NCI-H1092 (cell line): ENCODE results near the gene CCL26.
"Not testable (repeated sequence)": the region's sequence is repeated elsewhere in the genome, so short reads cannot be mapped to it uniquely, and the experiment has no call there.

ENCODE experiments used
- DNase-seq: peaks from one replicate; lab custom pipeline; 2025; lab: John Stamatoyannopoulos, UW

The CCL26 gene

DNA sequence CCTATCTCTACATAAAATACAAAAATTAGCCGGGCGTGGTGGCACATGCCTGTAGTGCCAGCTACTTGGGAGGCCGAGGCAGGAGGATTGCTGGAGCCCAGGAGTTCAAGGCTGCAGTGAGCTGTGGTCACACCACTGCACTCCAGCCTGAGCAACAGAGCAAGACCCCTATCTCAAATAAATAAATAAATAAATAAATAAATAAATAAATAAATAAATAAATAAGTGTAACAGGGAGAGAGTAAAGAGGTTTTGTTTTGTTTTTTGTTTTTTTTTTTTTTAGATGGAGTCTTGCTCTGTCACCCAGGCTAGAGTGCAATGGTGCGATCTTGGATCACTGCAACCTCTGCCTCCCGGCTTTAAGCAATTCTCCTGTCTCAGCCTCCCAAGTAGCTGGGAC lies 20.6 kb upstream of the CCL26 start:
- DNase-seq = not testable (repeated sequence)

GRCh38 chr7:75789361-75789924 lies 17.4 kb upstream of the CCL26 start:
- no peak for DNase-seq

GRCh38 chr7:75788154-75788847 lies 16.3 kb upstream of the CCL26 start:
- not testable (repeated sequence) for DNase-seq

DNA sequence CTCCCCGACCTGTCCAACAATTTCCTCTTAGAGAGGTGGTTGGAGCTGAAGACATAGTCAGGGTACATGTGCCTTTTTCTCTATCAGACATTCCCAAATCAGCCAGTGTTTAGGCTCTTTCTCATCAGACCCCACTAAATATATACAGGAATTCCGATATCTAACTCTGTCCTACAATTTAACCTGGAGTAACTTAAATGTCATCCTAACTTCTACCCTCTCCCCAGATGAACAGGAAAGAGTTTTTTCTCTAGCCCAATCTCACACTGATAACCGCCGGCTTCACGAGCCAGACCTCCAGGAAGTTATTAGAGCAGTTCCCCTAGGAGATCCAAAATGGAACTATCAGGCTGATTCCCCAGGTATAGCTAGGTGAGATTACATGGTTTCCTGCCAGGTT lies 11.0 kb upstream of the CCL26 start:
- DNase-seq = not testable (repeated sequence)

DNA sequence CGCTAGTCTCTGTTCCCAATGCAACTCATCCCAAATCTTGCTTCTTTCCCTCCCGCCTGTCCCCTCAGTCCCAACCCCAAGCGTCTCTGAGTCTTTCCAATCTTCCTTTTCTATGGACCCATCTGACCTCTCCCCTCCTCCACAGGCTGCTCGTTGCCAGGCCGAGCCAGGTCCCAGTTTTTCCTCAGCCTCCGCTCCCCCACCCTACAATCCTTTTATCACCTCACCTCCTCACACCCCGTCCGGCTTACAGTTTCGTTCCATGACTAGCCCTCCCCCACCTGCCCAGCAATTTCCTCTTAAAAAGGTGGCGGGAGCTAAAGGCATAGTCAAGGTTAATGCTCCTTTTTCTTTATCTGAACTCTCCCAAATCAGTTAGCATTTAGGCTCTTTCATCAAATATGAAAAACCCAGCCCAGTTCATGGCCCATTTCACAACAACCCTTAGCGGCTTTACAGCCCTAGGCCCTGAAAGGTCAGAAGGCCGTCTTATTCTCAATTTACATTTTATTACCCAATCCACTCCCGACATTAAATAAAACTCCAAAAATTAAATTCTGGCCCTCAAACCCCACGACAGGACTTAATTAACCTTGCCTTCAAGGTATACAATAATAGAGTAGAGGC lies 8.7 kb upstream of the CCL26 start:
- DNase-seq = not testable (repeated sequence)

- not testable (repeated sequence) for DNase-seq
Measured at GRCh38 chr7:75779516-75779915, 7.5 kb upstream of the CCL26 start.

GRCh38 chr7:75779035-75779434 lies 7.0 kb upstream of the CCL26 start:
- DNase-seq = not testable (repeated sequence)

- no peak for DNase-seq
Measured at GRCh38 chr7:75776295-75776971, 4.4 kb upstream of the CCL26 start.

DNA sequence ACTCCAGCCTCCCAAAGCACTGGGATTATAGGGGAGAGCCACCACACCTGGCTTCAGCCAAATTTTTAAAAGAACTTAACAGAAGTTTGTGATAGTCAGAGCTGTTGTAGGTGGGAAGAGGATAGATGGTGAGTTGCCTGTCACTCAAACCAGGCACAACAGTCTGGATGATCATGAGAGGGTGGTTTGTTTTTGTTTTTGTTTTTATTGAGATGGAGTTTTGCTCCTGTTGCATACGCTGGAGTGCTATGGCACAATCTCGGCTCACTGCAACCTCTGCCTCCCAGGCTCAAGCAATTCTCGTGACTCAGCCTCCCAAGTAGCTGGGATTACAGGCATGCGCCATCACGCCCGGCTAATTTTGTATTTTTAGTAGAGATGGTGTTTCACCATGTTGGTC lies 1.9 kb upstream of the CCL26 start:
- DNase-seq = not testable (repeated sequence)

- no peak for DNase-seq
Measured at GRCh38 chr7:75771224-75771623, 787 bp downstream of the CCL26 start.

- DNase-seq = peak; percentile 49
Measured at GRCh38 chr7:75762350-75762917, 9.6 kb downstream of the CCL26 start.

- DNase-seq = not testable (repeated sequence)
Measured at GRCh38 chr7:75761801-75762200, 10.2 kb downstream of the CCL26 start.

DNA sequence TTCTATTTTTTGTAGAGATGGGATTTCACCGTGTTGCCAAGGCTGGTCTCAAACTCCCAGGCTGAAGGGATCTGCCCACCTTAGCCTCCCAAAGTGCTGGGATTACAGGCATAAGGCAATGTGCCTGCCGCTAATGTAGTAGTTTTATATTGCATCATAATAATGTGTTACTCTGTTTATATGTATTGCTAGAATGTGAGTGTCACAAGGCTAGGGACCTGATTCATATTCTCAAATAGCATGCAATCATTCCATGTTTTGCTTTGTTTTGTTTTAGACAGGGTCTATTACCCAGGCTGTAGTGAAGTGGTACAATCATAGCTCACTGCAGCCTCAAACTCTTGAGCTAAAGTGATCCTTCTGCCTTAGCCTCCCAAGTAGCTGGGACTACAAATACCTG lies 13.5 kb downstream of the CCL26 start:
- no peak for DNase-seq

DNA sequence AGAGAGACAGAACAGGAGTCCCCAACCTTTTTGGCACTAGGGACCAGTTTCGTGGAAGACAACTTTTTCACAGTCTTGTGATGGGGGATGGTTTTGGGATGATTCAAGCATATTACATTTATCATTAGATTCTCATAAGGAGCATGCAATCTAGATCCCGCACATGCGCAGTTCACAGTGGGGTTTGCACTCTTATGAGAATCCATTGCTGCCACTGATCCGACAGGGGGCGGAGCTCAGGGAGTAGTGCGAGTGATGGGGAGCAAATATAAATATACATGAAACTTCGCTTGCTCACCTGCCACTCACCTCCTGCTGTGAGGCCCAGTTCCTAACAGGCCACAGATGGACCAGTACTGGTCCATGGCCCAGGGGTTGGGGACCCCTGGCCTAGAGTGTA lies 14.2 kb downstream of the CCL26 start:
- DNase-seq = no peak

- DNase-seq = no peak
Measured at GRCh38 chr7:75756991-75757676, 14.9 kb downstream of the CCL26 start.

DNA sequence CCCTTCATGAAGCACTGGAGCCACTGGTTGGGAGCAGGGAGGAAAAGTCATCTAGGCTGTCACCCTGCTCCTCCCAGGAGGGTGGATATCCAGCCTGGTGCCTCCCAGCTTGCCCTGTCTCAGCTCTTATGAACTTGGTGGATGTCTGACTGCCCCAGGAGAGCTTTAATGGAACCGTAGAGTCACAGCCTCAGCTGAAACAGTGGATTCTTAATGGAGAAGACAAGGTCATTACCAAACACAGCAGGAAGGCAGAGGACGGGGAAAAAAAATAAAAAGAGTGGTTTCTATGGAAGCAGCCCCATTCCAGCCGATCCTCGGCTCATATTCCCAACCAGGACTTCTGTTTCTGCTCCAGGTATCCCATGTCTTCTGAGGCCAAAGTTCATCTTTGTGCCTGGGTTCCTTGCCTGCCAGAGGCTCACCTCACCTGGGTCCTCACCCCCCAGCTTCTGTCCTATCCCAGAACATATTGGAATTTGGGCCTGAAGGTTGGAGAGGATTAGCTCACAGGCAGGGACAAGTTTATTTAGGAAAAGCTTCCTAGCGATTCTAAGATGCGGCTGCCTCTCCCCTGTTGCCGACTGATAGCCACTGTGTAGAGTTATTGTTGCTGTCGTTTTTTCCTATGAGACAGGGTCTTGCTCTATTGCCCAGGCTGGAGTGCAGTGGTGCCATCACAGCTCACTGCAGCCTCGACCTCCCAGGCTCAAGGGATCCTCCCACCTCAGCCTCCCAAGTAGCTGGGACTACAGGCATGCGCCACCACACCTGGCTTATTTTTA lies 15.6 kb downstream of the CCL26 start:
- no peak for DNase-seq

- DNase-seq = no peak
Measured at GRCh38 chr7:75743455-75743859, 28.6 kb downstream of the CCL26 start.

- DNase-seq = no peak
Measured at GRCh38 chr7:75740846-75741497, 31.0 kb downstream of the CCL26 start.

- DNase-seq = no peak
Measured at GRCh38 chr7:75739796-75740672, 32.0 kb downstream of the CCL26 start.
